GM06990 (cell line): Measurements from ENCODE around the gene ULBP2.
"Not testable (repeated sequence)": the region's sequence is repeated elsewhere in the genome, so short reads cannot be mapped to it uniquely, and the experiment has no call there.

ENCODE experiments used
- DNase-seq: peaks from one replicate; pipeline ENCODE4 v3.0.0-alpha.2; 2011; ENCODE audit not compliant: insufficient read length; ENCODE audit errors: extremely low read depth
- H3K27me3 ChIP-seq: replicated peaks from 2 replicates; pipeline ENCODE4 v1.6.0; 2011; ENCODE audit warnings: low read length; ENCODE audit not compliant: control insufficient read depth, insufficient read depth
- H3K36me3 ChIP-seq: 2 replicates; pipeline ENCODE4 v1.5.1; 2011; ENCODE audit warnings: low read length; ENCODE audit not compliant: control insufficient read depth, insufficient read depth
- H3K4me3 ChIP-seq: replicated peaks from 2 replicates; pipeline ENCODE4 v1.5.1; 2011; ENCODE audit warnings: low read depth, mild to moderate bottlenecking, control low read depth, low read length
- CTCF ChIP-seq: IDR thresholded peaks from 2 replicates; pipeline ENCODE4 v1.5.1; 2011; ENCODE audit warnings: low read length, control low read depth, mild to moderate bottlenecking, inconsistent platforms; ENCODE audit not compliant: insufficient read depth, poor library complexity, severe bottlenecking

ULBP2 gene

GRCh38 chr6:149906405-149906804 lies 35.4 kb upstream of the ULBP2 start:
- no peaks in the 10 kb centered on the region; the same call in 1 of the 2 replicates for H3K27me3 ChIP-seq
- H3K36me3 ChIP-seq = no peaks in the 10 kb centered on the region
- TF ChIP-seq CTCF = no peak
- no peak overlapping the region for H3K4me3 ChIP-seq
- no peak for DNase-seq

- no peak for TF ChIP-seq CTCF
- no peak for DNase-seq
- Histone ChIP-seq H3K36me3 (no peaks in the 10 kb centered on the region), H3K27me3 (no peaks in the 10 kb centered on the region), H3K4me3 (no peak overlapping the region)
Observed at GRCh38 chr6:149907317-149907716, 34.5 kb upstream of the ULBP2 start.

GRCh38 chr6:149908480-149908879 lies 33.3 kb upstream of the ULBP2 start:
- not testable (repeated sequence) for H3K27me3 ChIP-seq, DNase-seq, H3K36me3 ChIP-seq, H3K4me3 ChIP-seq

- no peaks in the 10 kb centered on the region; the same call in 1 of the 2 replicates for H3K27me3 ChIP-seq
- no peak for TF ChIP-seq CTCF
- H3K36me3 ChIP-seq = no peaks in the 10 kb centered on the region
- no peak overlapping the region for H3K4me3 ChIP-seq
- no peak for DNase-seq
Observed at GRCh38 chr6:149909701-149910470, 31.9 kb upstream of the ULBP2 start.

GRCh38 chr6:149910721-149911151 lies 31.1 kb upstream of the ULBP2 start:
- H3K36me3 ChIP-seq = no peaks in the 10 kb centered on the region
- no peaks in the 10 kb centered on the region; the same call in 1 of the 2 replicates for H3K27me3 ChIP-seq
- no peak for TF ChIP-seq CTCF
- DNase-seq = no peak
- H3K4me3 ChIP-seq = no peak overlapping the region

- H3K4me3 ChIP-seq, H3K27me3 ChIP-seq, DNase-seq, H3K36me3 ChIP-seq: not testable (repeated sequence)
Observed at GRCh38 chr6:149912680-149913079, 29.1 kb upstream of the ULBP2 start.
